GM12874 (cell line): ENCODE results near the gene RETREG1.

Experiments used
- TF ChIP-seq, protein P1 (sequence below): IDR thresholded peaks from 2 replicates; pipeline ENCODE4 v1.5.1; 2011; ENCODE audit warnings: low read depth, mild to moderate bottlenecking, control low read depth, low read length, moderate library complexity; ENCODE audit not compliant: insufficient read depth

RETREG1 gene

DNA sequence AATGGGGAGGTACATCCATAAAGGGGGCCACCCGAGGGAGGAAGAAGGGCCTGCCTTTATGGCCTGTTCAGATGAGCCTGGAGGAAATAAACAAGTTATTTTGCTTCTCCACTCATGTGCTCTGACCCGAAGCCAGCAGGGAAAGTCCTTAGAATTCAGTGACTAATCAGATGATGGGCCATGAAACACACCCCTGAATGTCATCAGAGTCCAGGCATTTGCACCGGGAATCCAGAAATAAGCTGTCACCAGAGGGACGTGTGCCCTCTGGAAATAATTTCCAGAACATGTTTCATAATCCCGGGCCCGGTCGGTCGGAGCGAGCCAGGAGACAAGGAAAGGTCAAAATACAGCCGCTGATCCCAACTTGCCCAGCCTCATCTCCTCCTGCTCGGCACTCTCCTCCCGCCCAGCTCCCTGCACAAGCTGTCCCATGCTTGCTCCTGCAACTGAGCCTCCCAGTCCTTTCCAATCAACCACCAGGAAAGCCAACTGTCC is 77.6 kb downstream of the RETREG1 start:
- TF ChIP-seq, protein P1, sequence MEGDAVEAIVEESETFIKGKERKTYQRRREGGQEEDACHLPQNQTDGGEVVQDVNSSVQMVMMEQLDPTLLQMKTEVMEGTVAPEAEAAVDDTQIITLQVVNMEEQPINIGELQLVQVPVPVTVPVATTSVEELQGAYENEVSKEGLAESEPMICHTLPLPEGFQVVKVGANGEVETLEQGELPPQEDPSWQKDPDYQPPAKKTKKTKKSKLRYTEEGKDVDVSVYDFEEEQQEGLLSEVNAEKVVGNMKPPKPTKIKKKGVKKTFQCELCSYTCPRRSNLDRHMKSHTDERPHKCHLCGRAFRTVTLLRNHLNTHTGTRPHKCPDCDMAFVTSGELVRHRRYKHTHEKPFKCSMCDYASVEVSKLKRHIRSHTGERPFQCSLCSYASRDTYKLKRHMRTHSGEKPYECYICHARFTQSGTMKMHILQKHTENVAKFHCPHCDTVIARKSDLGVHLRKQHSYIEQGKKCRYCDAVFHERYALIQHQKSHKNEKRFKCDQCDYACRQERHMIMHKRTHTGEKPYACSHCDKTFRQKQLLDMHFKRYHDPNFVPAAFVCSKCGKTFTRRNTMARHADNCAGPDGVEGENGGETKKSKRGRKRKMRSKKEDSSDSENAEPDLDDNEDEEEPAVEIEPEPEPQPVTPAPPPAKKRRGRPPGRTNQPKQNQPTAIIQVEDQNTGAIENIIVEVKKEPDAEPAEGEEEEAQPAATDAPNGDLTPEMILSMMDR = no peak

DNA sequence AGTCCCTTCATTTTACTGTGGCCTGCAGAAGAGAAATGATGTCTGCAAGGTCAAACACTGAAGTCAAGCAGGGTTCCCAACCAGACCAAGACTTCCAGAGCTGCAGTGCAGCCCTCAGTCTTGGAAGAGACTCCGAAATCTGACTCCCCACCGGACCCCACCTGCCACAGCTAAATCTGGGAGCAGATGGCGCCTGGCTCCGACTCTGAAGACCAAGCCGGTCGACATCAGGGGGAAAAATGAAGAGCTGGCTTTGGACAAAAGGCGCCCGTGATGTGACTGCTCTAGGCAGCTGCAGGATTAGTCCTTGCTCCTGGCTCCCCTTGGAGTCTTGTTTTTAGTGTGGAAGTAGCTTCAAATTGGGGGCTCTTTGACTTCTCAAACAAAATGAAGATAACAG is 78.8 kb downstream of the RETREG1 start:
- TF ChIP-seq, protein P1 = no peak

DNA sequence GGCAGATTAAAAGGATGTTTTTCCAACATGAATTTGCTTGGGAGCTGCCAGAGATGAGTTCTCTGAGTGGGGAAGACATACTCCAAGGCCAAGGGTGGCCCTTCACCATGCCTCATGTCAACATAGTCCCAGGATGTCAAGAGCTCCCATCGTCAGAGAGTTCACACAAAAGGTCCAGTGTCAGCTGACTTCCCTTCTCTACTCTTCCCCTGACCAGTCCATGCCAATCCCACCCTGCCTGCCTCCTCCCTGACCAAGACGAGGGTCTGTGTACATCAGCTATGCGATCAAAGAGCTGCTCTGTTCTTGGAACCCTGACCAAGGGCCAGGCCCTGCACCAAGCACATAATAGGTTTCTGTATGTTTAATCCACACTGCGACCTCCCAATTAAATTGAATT is 80.0 kb downstream of the RETREG1 start:
- TF ChIP-seq, protein P1 = no peak

DNA sequence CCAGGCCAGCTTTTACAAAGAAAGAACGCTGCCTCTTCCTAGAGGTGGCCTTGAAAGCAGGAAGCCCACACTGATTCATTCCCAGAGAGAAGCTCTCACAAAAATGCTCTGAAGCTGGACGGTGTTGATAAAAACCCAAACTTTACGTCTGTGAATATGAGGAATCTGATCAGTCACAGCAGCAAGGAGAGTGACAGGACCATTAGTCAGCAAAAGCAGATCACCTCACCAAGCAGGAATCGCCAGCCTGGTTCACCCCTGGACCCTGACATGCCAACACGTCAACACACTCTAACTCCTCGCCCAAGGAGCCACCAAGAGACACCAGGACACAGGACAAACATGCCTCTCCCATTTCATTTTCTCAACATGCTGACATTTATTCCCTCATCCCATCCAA is 80.6 kb downstream of the RETREG1 start:
- TF ChIP-seq, protein P1 = no peak

DNA sequence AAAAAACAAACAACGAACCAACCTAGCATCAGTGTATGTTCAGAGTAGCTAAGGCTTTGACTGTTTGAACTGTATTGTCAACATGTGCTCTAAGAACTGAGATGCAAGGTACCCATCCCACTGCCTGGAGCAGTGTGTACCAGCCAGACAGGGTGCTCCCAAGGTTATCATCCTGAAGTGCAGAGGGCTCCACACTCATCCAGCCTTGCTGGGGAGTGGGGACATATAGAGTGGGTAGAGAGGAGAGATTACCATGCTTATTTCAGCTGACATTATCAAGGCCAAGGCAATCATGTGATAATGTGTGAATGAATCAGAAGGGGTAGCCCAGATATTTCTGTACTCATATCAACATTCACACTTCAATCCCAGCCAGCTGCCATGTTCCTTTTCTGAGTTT is 82.5 kb downstream of the RETREG1 start:
- TF ChIP-seq, protein P1 = no peak

DNA sequence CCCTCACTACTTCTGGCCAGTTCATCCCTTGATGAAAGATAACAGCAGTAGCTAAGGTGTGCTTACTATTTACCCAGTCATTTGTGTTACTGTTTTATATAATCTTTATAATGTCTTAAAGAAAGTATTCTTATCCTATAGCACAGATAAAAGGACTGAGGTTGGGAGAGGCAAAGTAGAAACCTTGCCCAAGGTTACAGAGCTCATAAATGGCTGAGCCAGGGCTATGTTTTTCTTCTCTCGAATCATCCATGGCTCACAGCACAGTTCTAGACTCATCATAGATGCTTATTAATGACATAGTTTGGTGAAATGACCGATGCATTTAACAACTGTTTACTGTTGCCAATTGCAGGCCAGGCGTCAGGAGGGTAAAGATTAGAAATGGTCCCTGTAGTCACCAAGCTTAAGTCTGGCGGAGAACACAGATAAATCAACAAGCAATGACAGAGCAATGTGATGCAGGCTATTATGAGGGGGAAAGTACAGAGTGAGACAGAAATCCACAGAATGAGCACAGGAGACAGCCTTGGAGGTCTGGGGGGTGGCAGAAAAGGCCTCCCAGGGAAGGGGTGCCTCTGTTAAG is 85.6 kb downstream of the RETREG1 start:
- TF ChIP-seq, protein P1 = no peak

DNA sequence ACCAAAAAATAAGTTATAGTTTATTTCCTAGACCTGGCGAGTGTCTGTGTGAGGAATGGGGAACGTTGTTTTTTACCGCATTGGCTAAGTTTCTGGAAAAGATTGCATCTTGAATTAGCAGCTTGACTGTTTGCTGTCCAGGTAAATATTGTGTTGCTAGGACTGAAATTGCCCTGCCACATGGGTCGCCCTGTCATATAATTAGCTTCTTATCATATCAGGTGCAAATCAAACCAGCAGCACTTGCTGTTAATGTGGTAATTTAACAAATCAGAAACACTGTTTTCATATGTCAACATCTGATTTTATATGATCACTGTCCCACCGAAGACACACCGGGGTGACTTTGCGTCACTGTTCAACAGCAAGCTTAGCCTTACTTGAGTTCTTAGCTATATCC is 87.5 kb downstream of the RETREG1 start:
- TF ChIP-seq, protein P1 = no peak
